ENCODE results near the gene CKAP5. TPM values are rescaled to one million over a fixed set of nuclear protein-coding genes. Genes with fewer than 3 reads are reported as not detected.

The CKAP5 gene
- total and polyA plus RNA-seq, 2 experiments from 2014 or later: 67.9 to 120 TPM

GRCh38 chr11:46721286-46721685 is 124.8 kb downstream of the CKAP5 start:
- no peak overlapping the region for H3K4me3 ChIP-seq
- H2AFZ ChIP-seq: peak overlapping the region; percentile 14; the same call in 1 of the 2 replicates
- Mint-ChIP-seq H3K27ac (no peak overlapping the region), H3K36me3 (ENCODE audit: low read depth) (no peaks in the 10 kb centered on the region), H3K9me3 (no peaks in the 10 kb centered on the region; the same call in 2 of the 3 replicates), H3K27me3 (ENCODE audit: insufficient read depth, low read depth, poor library complexity) (peaks cover 12% of the 10 kb centered on the region), H3K4me1 (peaks cover 10% of the 10 kb centered on the region), H3K4me3 (no peak overlapping the region)
- no peaks in the 10 kb centered on the region for H3K36me3 ChIP-seq (ENCODE audit: insufficient read depth)
- DNase-seq (ENCODE audit: low spot score): no peak
- no peaks in the 10 kb centered on the region for H3K79me2 ChIP-seq (replicated peaks; ENCODE audit: insufficient read depth)
- H3K4me2 ChIP-seq: no peak overlapping the region
- H3K9me2 ChIP-seq (ENCODE audit: insufficient read depth): no peaks in the 10 kb centered on the region
- ATAC-seq: no peak
- no peaks in the 10 kb centered on the region for H3K4me1 ChIP-seq (ENCODE audit: insufficient read depth)
- H3K27ac ChIP-seq (ENCODE audit: low read depth): no peak overlapping the region
- no peaks in the 10 kb centered on the region for H4K20me1 ChIP-seq (replicated peaks; ENCODE audit: insufficient read depth)
- H3F3A ChIP-seq (replicated peaks; ENCODE audit: low read depth): no peaks in the 10 kb centered on the region
- no peak for TF ChIP-seq NANOG (IDR thresholded peaks at IDR 0.05; ENCODE audit: borderline replicate concordance)
- TF ChIP-seq ETS1 (IDR thresholded peaks at IDR 0.05): no peak
- TF ChIP-seq ZNF331 (CRISPR knock-in tag; IDR thresholded peaks at IDR 0.05; ENCODE audit: low read depth): no peak
- TF ChIP-seq STAT1 (IDR thresholded peaks at IDR 0.05; ENCODE audit: unreplicated experiment): no peak
- no peak for TF ChIP-seq EZH2 (IDR thresholded peaks at IDR 0.05; ENCODE audit: low read depth, unreplicated experiment)
- TF ChIP-seq ZNF114 (CRISPR knock-in tag; IDR thresholded peaks at IDR 0.05): no peak
- no peak for TF ChIP-seq CREB1 (CRISPR knock-in tag; IDR thresholded peaks at IDR 0.05; ENCODE audit: low read depth)
- TF ChIP-seq ZNF462 (CRISPR knock-in tag; IDR thresholded peaks at IDR 0.05): no peak
- no peak for TF ChIP-seq CTCF (conservative IDR thresholded peaks at IDR 0.05; ENCODE audit: low read depth in 2 of 2)
- TF ChIP-seq REST (IDR thresholded peaks at IDR 0.05; ENCODE audit: unreplicated experiment): no peak
- TF ChIP-seq POLR2AphosphoS5 (IDR thresholded peaks at IDR 0.05; ENCODE audit: low read depth): no peak
- TF ChIP-seq JUNB (IDR thresholded peaks at IDR 0.05; ENCODE audit: unreplicated experiment): no peak
- no peak for TF ChIP-seq EZH2phosphoT487 (IDR thresholded peaks at IDR 0.05; ENCODE audit: unreplicated experiment)
- no peaks in the 10 kb centered on the region for H3K27me3 ChIP-seq (ENCODE audit: insufficient read depth)

Data from GM23338 (cell line).